ENCODE data around the gene PCBD2.
"Not testable (repeated sequence)": the region's sequence is repeated elsewhere in the genome, so short reads cannot be mapped to it uniquely, and the experiment has no call there.

GRCh38 chr5:134998068-134998467, 93.1 kb downstream of the PCBD2 start:
- not testable (repeated sequence) for TF ChIP-seq CTCF (IDR thresholded peaks at IDR 0.05 in 2 of 3, conservative IDR thresholded peaks at IDR 0.05 in 1 of 3; ENCODE audit: borderline replicate concordance in 1 of 3, insufficient read depth in 1 of 3, low read depth in 2 of 3, low read length in 2 of 3); ZFX (IDR thresholded peaks at IDR 0.05); TCF7L2 (IDR thresholded peaks at IDR 0.05; ENCODE audit: borderline replicate concordance, extremely low read depth, insufficient read depth, insufficient read length); JUND (IDR thresholded peaks at IDR 0.05); ZNF274 (IDR thresholded peaks at IDR 0.05; ENCODE audit: low read depth, low read length); EZH2 (IDR thresholded peaks at IDR 0.05)
- TF ChIP-seq, protein P1, sequence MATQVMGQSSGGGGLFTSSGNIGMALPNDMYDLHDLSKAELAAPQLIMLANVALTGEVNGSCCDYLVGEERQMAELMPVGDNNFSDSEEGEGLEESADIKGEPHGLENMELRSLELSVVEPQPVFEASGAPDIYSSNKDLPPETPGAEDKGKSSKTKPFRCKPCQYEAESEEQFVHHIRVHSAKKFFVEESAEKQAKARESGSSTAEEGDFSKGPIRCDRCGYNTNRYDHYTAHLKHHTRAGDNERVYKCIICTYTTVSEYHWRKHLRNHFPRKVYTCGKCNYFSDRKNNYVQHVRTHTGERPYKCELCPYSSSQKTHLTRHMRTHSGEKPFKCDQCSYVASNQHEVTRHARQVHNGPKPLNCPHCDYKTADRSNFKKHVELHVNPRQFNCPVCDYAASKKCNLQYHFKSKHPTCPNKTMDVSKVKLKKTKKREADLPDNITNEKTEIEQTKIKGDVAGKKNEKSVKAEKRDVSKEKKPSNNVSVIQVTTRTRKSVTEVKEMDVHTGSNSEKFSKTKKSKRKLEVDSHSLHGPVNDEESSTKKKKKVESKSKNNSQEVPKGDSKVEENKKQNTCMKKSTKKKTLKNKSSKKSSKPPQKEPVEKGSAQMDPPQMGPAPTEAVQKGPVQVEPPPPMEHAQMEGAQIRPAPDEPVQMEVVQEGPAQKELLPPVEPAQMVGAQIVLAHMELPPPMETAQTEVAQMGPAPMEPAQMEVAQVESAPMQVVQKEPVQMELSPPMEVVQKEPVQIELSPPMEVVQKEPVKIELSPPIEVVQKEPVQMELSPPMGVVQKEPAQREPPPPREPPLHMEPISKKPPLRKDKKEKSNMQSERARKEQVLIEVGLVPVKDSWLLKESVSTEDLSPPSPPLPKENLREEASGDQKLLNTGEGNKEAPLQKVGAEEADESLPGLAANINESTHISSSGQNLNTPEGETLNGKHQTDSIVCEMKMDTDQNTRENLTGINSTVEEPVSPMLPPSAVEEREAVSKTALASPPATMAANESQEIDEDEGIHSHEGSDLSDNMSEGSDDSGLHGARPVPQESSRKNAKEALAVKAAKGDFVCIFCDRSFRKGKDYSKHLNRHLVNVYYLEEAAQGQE (IDR thresholded peaks at IDR 0.05; ENCODE audit: low read depth) = not testable (repeated sequence)

Measured in HCT116 (cell line).